ENCODE measurements around the gene DNAH9. TPM values are rescaled to one million over a fixed set of nuclear protein-coding genes. Genes with fewer than 3 reads are reported as not detected.

DNAH9 gene
- total RNA-seq, 1 experiment from 2014 or later, result 0.22 TPM

DNA sequence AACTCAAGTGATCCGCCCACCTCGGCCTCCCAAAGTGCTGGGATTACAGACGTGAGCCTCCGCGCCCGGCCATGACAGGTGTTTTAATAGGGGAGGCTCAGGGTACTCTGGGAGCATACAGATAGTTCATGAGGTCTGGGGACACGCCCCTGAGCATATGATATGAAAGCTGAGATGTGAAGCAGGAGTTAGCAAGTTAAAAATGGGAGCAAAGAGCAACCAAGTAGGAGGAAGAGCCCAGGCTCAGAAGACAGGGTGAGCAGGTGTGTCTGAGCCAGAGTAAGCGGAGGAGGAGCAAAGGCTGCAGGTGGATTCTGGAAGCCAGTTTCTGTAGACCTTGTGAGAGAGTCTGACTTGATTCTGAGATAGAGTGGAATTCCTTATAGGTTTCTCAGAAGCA is 103.6 kb downstream of the DNAH9 start:
- no peak overlapping the region for H3K4ac ChIP-seq (ENCODE audit: low read depth, low read length)
- no peaks in the 10 kb centered on the region for H3K79me2 ChIP-seq (ENCODE audit: insufficient read depth, low read length)
- no peak overlapping the region for H4K5ac ChIP-seq (ENCODE audit: insufficient read length, low read depth, low read length)
- Mint-ChIP-seq H3K27ac (no peak overlapping the region), H3K36me3 (ENCODE audit: insufficient read depth in 1 of 3, low read depth in 3 of 3) (peaks cover 0 to 2% (median 0%) of the 10 kb centered on the region in 3 experiments; a peak in 1 of 7 replicates), H3K4me1 (no peaks in the 10 kb centered on the region), H3K27me3 (ENCODE audit: low read depth) (no peaks in the 10 kb centered on the region; the same call in 1 of the 2 replicates), H3K4me3 (no peak overlapping the region), H3K9me3 (no peaks in the 10 kb centered on the region)
- H3K79me1 ChIP-seq (ENCODE audit: insufficient read depth, low read depth, low read length, poor library complexity, severe bottlenecking), result no peaks in the 10 kb centered on the region
- H3K14ac ChIP-seq (ENCODE audit: insufficient read depth, low read length), result no peak overlapping the region
- no peaks in the 10 kb centered on the region for H4K20me1 ChIP-seq (ENCODE audit: control insufficient read depth, insufficient read depth, insufficient read length)
- H3T11ph ChIP-seq (ENCODE audit: low read length), result no peak overlapping the region
- H2AK5ac ChIP-seq (ENCODE audit: insufficient read length, low read length), result no peak overlapping the region
- H2BK20ac ChIP-seq (ENCODE audit: low read depth, low read length, poor library complexity, severe bottlenecking), result no peak overlapping the region
- H2AFZ ChIP-seq (ENCODE audit: low read length), result no peak overlapping the region
- H3K23me2 ChIP-seq (ENCODE audit: insufficient read length, low read depth, low read length, poor library complexity, severe bottlenecking), result no peaks in the 10 kb centered on the region
- no peak overlapping the region for H3K56ac ChIP-seq (ENCODE audit: insufficient read length, low read depth, low read length)
- H2BK15ac ChIP-seq (ENCODE audit: low read depth, low read length), result no peak overlapping the region
- no peak overlapping the region for H3K23ac ChIP-seq (ENCODE audit: insufficient read length, low read depth, low read length)
- WGBS (ENCODE audit: extremely low coverage, insufficient read length, low lambda C conversion rate), result no CpG with 5 or more reads among the region's 8 CpGs
- DNase-seq, result no peak
- no peaks in the 10 kb centered on the region for H3K9me3 ChIP-seq (ENCODE audit: control insufficient read depth, low read depth, low read length)
- H3K27ac ChIP-seq (ENCODE audit: insufficient read length, low read depth, low read length), result no peak overlapping the region
- no peak overlapping the region for H2BK12ac ChIP-seq (ENCODE audit: insufficient read length, low read depth, low read length)
- no peak overlapping the region for H3K4me2 ChIP-seq (ENCODE audit: insufficient read depth, insufficient read length, low read length)
- no peak overlapping the region for H3K9ac ChIP-seq (ENCODE audit: extremely low read depth, insufficient read length, low read length)
- H3K4me1 ChIP-seq (ENCODE audit: insufficient read depth, low read length), result no peaks in the 10 kb centered on the region
- no peak overlapping the region for H4K8ac ChIP-seq (replicated peaks; ENCODE audit: insufficient read length, low read depth, low read length)
- TF ChIP-seq, protein P1, sequence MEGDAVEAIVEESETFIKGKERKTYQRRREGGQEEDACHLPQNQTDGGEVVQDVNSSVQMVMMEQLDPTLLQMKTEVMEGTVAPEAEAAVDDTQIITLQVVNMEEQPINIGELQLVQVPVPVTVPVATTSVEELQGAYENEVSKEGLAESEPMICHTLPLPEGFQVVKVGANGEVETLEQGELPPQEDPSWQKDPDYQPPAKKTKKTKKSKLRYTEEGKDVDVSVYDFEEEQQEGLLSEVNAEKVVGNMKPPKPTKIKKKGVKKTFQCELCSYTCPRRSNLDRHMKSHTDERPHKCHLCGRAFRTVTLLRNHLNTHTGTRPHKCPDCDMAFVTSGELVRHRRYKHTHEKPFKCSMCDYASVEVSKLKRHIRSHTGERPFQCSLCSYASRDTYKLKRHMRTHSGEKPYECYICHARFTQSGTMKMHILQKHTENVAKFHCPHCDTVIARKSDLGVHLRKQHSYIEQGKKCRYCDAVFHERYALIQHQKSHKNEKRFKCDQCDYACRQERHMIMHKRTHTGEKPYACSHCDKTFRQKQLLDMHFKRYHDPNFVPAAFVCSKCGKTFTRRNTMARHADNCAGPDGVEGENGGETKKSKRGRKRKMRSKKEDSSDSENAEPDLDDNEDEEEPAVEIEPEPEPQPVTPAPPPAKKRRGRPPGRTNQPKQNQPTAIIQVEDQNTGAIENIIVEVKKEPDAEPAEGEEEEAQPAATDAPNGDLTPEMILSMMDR (conservative IDR thresholded peaks at IDR 0.05), result no peak
- H2BK5ac ChIP-seq (ENCODE audit: insufficient read length, low read length), result no peak overlapping the region
- no peak overlapping the region for H4K91ac ChIP-seq (ENCODE audit: insufficient read length, low read depth, low read length)
- no peaks in the 10 kb centered on the region for H3K27me3 ChIP-seq (ENCODE audit: insufficient read depth, low read length)
- no peak overlapping the region for H2BK120ac ChIP-seq (ENCODE audit: low read depth, low read length, poor library complexity, severe bottlenecking)
- no peak overlapping the region for H3K18ac ChIP-seq (ENCODE audit: insufficient read length, low read depth, low read length)
